Tibial nerve (tissue), 4 donors: ENCODE data around the gene FANCE.

ENCODE experiments used
- EP300 ChIP-seq, 2 donors: sonication (generic); formaldehyde crosslinking; IDR thresholded peaks; one replicate each; pipeline ENCODE4 v1.6.1; 2017; ENCODE audit warnings: antibody characterized with exemption in 2 of 2, mild to moderate bottlenecking in 1 of 2
- POLR2A ChIP-seq, 2 donors: fragments of 450-650 bp; IDR thresholded peaks; one replicate each; pipeline ENCODE4 v1.6.1; 2017; ENCODE audit warnings: antibody characterized with exemption in 2 of 2, mild to moderate bottlenecking in 2 of 2, moderate library complexity in 2 of 2
- TF ChIP-seq, protein P1 (sequence below), 5 experiments: fragments of 200-600 bp in 3 of 5; fragments of 450-650 bp in 2 of 5; sonication (generic) in 3 of 5; IDR thresholded peaks; one replicate each; pipeline ENCODE4 v1.5.1; 2016 to 2019; ENCODE audit warnings: antibody characterized with exemption in 5 of 5, mild to moderate bottlenecking in 3 of 5, moderate library complexity in 2 of 5

- TF ChIP-seq, protein P1, sequence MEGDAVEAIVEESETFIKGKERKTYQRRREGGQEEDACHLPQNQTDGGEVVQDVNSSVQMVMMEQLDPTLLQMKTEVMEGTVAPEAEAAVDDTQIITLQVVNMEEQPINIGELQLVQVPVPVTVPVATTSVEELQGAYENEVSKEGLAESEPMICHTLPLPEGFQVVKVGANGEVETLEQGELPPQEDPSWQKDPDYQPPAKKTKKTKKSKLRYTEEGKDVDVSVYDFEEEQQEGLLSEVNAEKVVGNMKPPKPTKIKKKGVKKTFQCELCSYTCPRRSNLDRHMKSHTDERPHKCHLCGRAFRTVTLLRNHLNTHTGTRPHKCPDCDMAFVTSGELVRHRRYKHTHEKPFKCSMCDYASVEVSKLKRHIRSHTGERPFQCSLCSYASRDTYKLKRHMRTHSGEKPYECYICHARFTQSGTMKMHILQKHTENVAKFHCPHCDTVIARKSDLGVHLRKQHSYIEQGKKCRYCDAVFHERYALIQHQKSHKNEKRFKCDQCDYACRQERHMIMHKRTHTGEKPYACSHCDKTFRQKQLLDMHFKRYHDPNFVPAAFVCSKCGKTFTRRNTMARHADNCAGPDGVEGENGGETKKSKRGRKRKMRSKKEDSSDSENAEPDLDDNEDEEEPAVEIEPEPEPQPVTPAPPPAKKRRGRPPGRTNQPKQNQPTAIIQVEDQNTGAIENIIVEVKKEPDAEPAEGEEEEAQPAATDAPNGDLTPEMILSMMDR (IDR thresholded peaks at IDR 0.05): no peak
- no peak for TF ChIP-seq POLR2A (IDR thresholded peaks at IDR 0.05)
- no peak for TF ChIP-seq EP300 (IDR thresholded peaks at IDR 0.05)
Observed at GRCh38 chr6:35507221-35507620, 55.1 kb downstream of the FANCE start.
